Ishikawa (cell line): ENCODE data around the gene FXR1.
A peak's percentile ranks its signal among the peaks of the same experiment; 100 is the strongest.

ENCODE experiments used
- CEBPB ChIP-seq: IDR thresholded peaks from 2 replicates; pipeline ENCODE4 v1.6.1; 2012
- CREB1 ChIP-seq: IDR thresholded peaks from 2 replicates; pipeline ENCODE4 v1.6.1; 2012; ENCODE audit warnings: low read depth
- EGR1 ChIP-seq: IDR thresholded peaks from 2 replicates; pipeline ENCODE4 v1.6.1; 2012
- EP300 ChIP-seq: IDR thresholded peaks from 2 replicates; pipeline ENCODE4 v1.6.1; 2012; ENCODE audit warnings: borderline replicate concordance
- FOXM1 ChIP-seq: IDR thresholded peaks from 2 replicates; pipeline ENCODE4 v1.6.1; 2012; ENCODE audit warnings: low read depth, borderline replicate concordance
- MAX ChIP-seq: IDR thresholded peaks from 2 replicates; pipeline ENCODE4 v1.6.1; 2012
- NFIC ChIP-seq: IDR thresholded peaks from 2 replicates; pipeline ENCODE4 v1.6.1; 2012
- RAD21 ChIP-seq: IDR thresholded peaks from 2 replicates; pipeline ENCODE4 v1.6.1; 2012; ENCODE audit warnings: low read depth
- REST ChIP-seq: IDR thresholded peaks from 2 replicates; pipeline ENCODE4 v1.6.1; 2012; ENCODE audit warnings: low read depth, mild to moderate bottlenecking
- TAF1 ChIP-seq: IDR thresholded peaks from 2 replicates; pipeline ENCODE4 v1.6.1; 2012; ENCODE audit warnings: low read depth, mild to moderate bottlenecking
- TCF12 ChIP-seq: IDR thresholded peaks from 2 replicates; pipeline ENCODE4 v1.6.1; 2012; ENCODE audit warnings: low read depth
- TEAD4 ChIP-seq: IDR thresholded peaks from 2 replicates; pipeline ENCODE4 v1.6.1; 2012
- YY1 ChIP-seq: IDR thresholded peaks from 2 replicates; pipeline ENCODE4 v1.6.1; 2012; ENCODE audit warnings: low read depth
- ZBTB7A ChIP-seq: IDR thresholded peaks from 2 replicates; pipeline ENCODE4 v1.6.1; 2012; ENCODE audit warnings: low read depth
- TF ChIP-seq, protein P1 (sequence below): IDR thresholded peaks from 2 replicates; pipeline ENCODE4 v1.6.1; 2012

Gene FXR1

GRCh38 chr3:180989291-180990163 lies 77.1 kb downstream of the FXR1 start, which contains the start of gene DNAJC19:
TSS of gene DNAJC19 (minus strand) at chr3:180989736. CDS start at chr3:180989602, 134 bp downstream.
- TF ChIP-seq RAD21 (no peak; the same call in 1 of the 2 replicates), EP300 (no peak), MAX (peak; percentile 92), ZBTB7A (no peak), CEBPB (no peak), CREB1 (peak; percentile 60), NFIC (peak; percentile 44), REST (no peak), EGR1 (no peak), FOXM1 (no peak), YY1 (peak; percentile 82), TEAD4 (peak; percentile 34; the same call in 1 of the 2 replicates), TAF1 (peak; percentile 99), TCF12 (peak; percentile 80)
- TF ChIP-seq, protein P1, sequence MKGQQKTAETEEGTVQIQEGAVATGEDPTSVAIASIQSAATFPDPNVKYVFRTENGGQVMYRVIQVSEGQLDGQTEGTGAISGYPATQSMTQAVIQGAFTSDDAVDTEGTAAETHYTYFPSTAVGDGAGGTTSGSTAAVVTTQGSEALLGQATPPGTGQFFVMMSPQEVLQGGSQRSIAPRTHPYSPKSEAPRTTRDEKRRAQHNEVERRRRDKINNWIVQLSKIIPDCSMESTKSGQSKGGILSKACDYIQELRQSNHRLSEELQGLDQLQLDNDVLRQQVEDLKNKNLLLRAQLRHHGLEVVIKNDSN = peak; percentile 50; the same call in 1 of the 2 replicates

GRCh38 chr3:180990505-180990904 lies 78.0 kb downstream of the FXR1 start:
- TF ChIP-seq EGR1 = no peak
- no peak for TF ChIP-seq TAF1
- TF ChIP-seq MAX = no peak
- no peak for TF ChIP-seq CEBPB
- TF ChIP-seq CREB1 = no peak

DNA sequence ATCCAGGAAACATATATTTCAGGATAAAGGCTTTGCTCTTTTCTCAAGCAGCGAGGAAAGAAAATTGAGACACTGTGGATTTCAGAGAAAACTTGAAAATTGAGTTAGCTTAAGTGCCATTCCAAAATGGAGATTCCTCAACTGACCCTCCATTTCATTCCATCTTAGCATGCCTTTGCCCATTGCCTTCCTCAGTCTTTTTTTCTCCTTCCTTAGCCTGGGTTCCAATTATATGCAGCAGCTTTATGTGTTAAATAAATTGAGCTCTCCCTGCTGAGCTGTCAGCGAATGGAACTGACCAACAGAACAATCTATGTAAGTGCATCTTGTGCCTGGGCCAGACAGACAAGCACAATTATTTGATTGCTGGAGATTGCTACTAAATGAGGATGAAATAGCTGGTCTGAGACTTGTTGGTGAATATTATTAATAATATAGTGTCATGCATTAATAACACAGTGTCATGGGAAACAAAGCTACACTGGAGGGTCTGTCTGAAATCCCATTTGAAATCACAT lies 84.0 kb downstream of the FXR1 start:
- TF ChIP-seq RAD21 = no peak
- no peak for TF ChIP-seq REST
- TF ChIP-seq TEAD4 = no peak
- no peak for TF ChIP-seq YY1
- TF ChIP-seq, protein P1 = no peak
- TF ChIP-seq CREB1 = no peak
- TF ChIP-seq CEBPB = no peak
- TF ChIP-seq EGR1 = no peak
- TF ChIP-seq TCF12 = no peak
- TF ChIP-seq MAX = no peak
- TF ChIP-seq ZBTB7A = no peak
- TF ChIP-seq TAF1 = no peak
- TF ChIP-seq FOXM1 = no peak
- no peak for TF ChIP-seq NFIC
- no peak for TF ChIP-seq EP300

DNA sequence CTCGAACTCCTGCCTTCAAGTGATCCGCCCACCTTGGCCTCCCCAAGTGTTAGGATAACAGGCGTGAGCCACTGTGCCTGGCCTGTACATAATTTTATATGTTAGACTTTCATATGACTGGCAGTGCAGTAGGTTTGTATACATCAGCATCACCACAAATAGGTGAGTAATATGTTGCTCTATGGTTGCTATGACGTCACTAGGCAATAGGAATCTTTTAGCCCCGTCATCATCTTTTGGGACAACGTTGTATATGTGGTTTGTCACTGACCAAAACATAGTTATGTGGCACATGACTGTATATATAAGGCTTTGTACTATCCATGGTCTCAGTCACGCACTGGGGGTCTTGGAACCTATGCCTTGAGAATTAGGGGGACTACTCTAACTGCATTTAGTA lies 94.1 kb downstream of the FXR1 start:
- TF ChIP-seq ZBTB7A = no peak
- TF ChIP-seq TCF12 = no peak
- no peak for TF ChIP-seq CEBPB
- TF ChIP-seq YY1 = no peak
- no peak for TF ChIP-seq EGR1
- TF ChIP-seq EP300 = no peak
- no peak for TF ChIP-seq TAF1
- TF ChIP-seq MAX = no peak

DNA sequence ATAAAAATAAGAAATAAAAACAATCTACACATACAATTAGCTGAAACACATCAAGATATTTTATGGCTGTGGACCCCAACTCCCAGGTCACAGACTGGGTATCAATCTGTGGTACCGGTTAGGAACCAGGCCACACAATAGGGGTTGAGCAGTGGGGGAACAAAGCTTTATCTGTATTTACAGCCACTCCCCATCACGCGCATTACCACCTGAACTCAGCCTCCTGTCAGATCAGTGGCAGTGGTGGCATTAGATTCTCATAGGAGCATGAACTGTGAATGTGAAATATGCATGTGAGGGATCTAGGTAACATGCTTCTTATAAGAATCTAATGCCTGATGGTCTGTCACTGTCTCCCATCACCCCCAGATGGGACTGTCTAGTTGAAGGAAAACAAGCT lies 94.8 kb downstream of the FXR1 start:
- TF ChIP-seq MAX = no peak
- TF ChIP-seq EP300 = no peak
- TF ChIP-seq, protein P1 = no peak
- no peak for TF ChIP-seq REST
- no peak for TF ChIP-seq RAD21
- no peak for TF ChIP-seq YY1
- no peak for TF ChIP-seq TEAD4
- no peak for TF ChIP-seq FOXM1
- TF ChIP-seq CEBPB = no peak
- TF ChIP-seq EGR1 = no peak
- no peak for TF ChIP-seq TCF12
- no peak for TF ChIP-seq CREB1
- no peak for TF ChIP-seq ZBTB7A
- TF ChIP-seq TAF1 = no peak
- no peak for TF ChIP-seq NFIC
